Measurements from ENCODE around the gene REX1BD. TPM values are rescaled to one million over a fixed set of nuclear protein-coding genes. Genes with fewer than 3 reads are reported as not detected.

The REX1BD gene
- total RNA-seq, 1 experiment from 2014 or later: 72.3 TPM

GRCh38 chr19:18605546-18606280 is 17.1 kb downstream of the REX1BD start:
- Histone ChIP-seq H3K27ac (ENCODE audit: insufficient read length, low read depth, low read length) (no peak overlapping the region), H4K91ac (ENCODE audit: insufficient read length, low read depth, low read length) (no peak overlapping the region), H2AFZ (ENCODE audit: low read length) (no peak overlapping the region), H2BK120ac (ENCODE audit: low read depth, low read length, poor library complexity, severe bottlenecking) (no peak overlapping the region), H3K4me2 (ENCODE audit: insufficient read depth, insufficient read length, low read length) (peak overlapping the region; percentile 24), H4K20me1 (ENCODE audit: control insufficient read depth, insufficient read depth, insufficient read length) (no peaks in the 10 kb centered on the region), H2BK20ac (ENCODE audit: low read depth, low read length, poor library complexity, severe bottlenecking) (no peak overlapping the region), H2BK15ac (ENCODE audit: low read depth, low read length) (no peak overlapping the region), H3K23me2 (ENCODE audit: insufficient read length, low read depth, low read length, poor library complexity, severe bottlenecking) (peaks cover 6% of the 10 kb centered on the region), H3K4ac (ENCODE audit: low read depth, low read length) (no peak overlapping the region), H3K79me2 (ENCODE audit: insufficient read depth, low read length) (no peaks in the 10 kb centered on the region), H3K56ac (ENCODE audit: insufficient read length, low read depth, low read length) (no peak overlapping the region), H2BK12ac (ENCODE audit: insufficient read length, low read depth, low read length) (no peak overlapping the region), H3K23ac (ENCODE audit: insufficient read length, low read depth, low read length) (no peak overlapping the region), H3K18ac (ENCODE audit: insufficient read length, low read depth, low read length) (no peak overlapping the region), H3K4me1 (ENCODE audit: insufficient read depth, low read length) (peaks cover 12% of the 10 kb centered on the region), H4K5ac (ENCODE audit: insufficient read length, low read depth, low read length) (no peak overlapping the region), H3T11ph (ENCODE audit: low read length) (no peak overlapping the region), H2BK5ac (ENCODE audit: insufficient read length, low read length) (no peak overlapping the region), H3K9ac (ENCODE audit: extremely low read depth, insufficient read length, low read length) (no peak overlapping the region), H2AK5ac (ENCODE audit: insufficient read length, low read length) (no peak overlapping the region), H3K14ac (ENCODE audit: insufficient read depth, low read length) (no peak overlapping the region), H4K8ac (replicated peaks; ENCODE audit: insufficient read length, low read depth, low read length) (no peak overlapping the region), H3K79me1 (ENCODE audit: insufficient read depth, low read depth, low read length, poor library complexity, severe bottlenecking) (no peaks in the 10 kb centered on the region), H3K27me3 (ENCODE audit: insufficient read depth, low read length) (peaks cover 68% of the 10 kb centered on the region), H3K9me3 (ENCODE audit: control insufficient read depth, low read depth, low read length) (no peaks in the 10 kb centered on the region)
- peak overlapping the region; percentile 64 to 75 for H3K4me3 Mint-ChIP-seq
- H3K27ac Mint-ChIP-seq: peak overlapping the region in 1 of 3 experiments; percentile 26; a peak in 1 of 7 replicates
- DNase-seq: no peak
- no peaks in the 10 kb centered on the region; a peak in 1 of 5 replicates for H3K9me3 Mint-ChIP-seq
- H3K4me1 Mint-ChIP-seq: peaks cover 35 to 47% of the 10 kb centered on the region in 2 experiments
- peaks cover 0 to 6% (median 0%) of the 10 kb centered on the region in 3 experiments; a peak in 2 of 7 replicates for H3K36me3 Mint-ChIP-seq (ENCODE audit: insufficient read depth in 1 of 3, low read depth in 3 of 3)
- no peak for TF ChIP-seq CTCF (conservative IDR thresholded peaks at IDR 0.05)
- no CpG with 5 or more reads among the region's 65 CpGs for whole genome bisulfite sequencing (ENCODE audit: extremely low coverage, insufficient read length, low lambda C conversion rate)
- peaks cover 86% of the 10 kb centered on the region for H3K27me3 Mint-ChIP-seq (ENCODE audit: low read depth)

Measured in H9 (cell line).